NCI-H187 (cell line): ENCODE data around the gene SSBP4.
"Not testable (repeated sequence)": the region's sequence is repeated elsewhere in the genome, so short reads cannot be mapped to it uniquely, and the experiment has no call there.

Experiments used
- DNase-seq, 2 experiments: peaks; one replicate each; lab custom pipeline; 2025; lab: John Stamatoyannopoulos, UW

SSBP4 gene

GRCh38 chr19:18393836-18394235 lies 25.4 kb upstream of the SSBP4 start:
- no peak for DNase-seq

GRCh38 chr19:18396471-18397241 lies 22.5 kb upstream of the SSBP4 start:
- no peak for DNase-seq

- no peak for DNase-seq
Measured at GRCh38 chr19:18397242-18398202, 21.7 kb upstream of the SSBP4 start, which contains the start of gene LRRC25. Gene LRRC25 (minus strand): TSS chr19:18397622. CDS start chr19:18396963, 659 bp downstream.

- no peak for DNase-seq
Measured at GRCh38 chr19:18399008-18399407, 20.2 kb upstream of the SSBP4 start.

- DNase-seq, result no peak
Measured at GRCh38 chr19:18401580-18402112, 17.6 kb upstream of the SSBP4 start.

GRCh38 chr19:18402455-18403248 lies 16.5 kb upstream of the SSBP4 start:
- not testable (repeated sequence) for DNase-seq

GRCh38 chr19:18405754-18406153 lies 13.4 kb upstream of the SSBP4 start:
- DNase-seq, result not testable (repeated sequence)

GRCh38 chr19:18406749-18407148 lies 12.4 kb upstream of the SSBP4 start:
- DNase-seq, result no peak

GRCh38 chr19:18408053-18408476 lies 11.1 kb upstream of the SSBP4 start:
- no peak for DNase-seq

- DNase-seq, result no peak
Measured at GRCh38 chr19:18412610-18413239, 6.5 kb upstream of the SSBP4 start.

GRCh38 chr19:18414504-18415177 lies 4.6 kb upstream of the SSBP4 start:
- DNase-seq, result no peak

- DNase-seq, result no peak
Measured at GRCh38 chr19:18415178-18415867, 3.9 kb upstream of the SSBP4 start.

- peak in 1 of 2 experiments; percentile 62 for DNase-seq
Measured at GRCh38 chr19:18416778-18417249, 2.4 kb upstream of the SSBP4 start.

- DNase-seq, result no peak
Measured at GRCh38 chr19:18417250-18418028, 1.8 kb upstream of the SSBP4 start.

- no peak for DNase-seq
Measured at GRCh38 chr19:18418029-18418482, 1.1 kb upstream of the SSBP4 start.

- DNase-seq, result no peak
Measured at GRCh38 chr19:18418483-18419194, 559 bp upstream of the SSBP4 start.

- no peak for DNase-seq
Measured at GRCh38 chr19:18419699-18420460, 682 bp downstream of the SSBP4 start.
